DOHH2 (cell line): ENCODE measurements around the gene MED12L.

ENCODE experiments used
- EZH2phosphoT487 ChIP-seq: fragments of 200-600 bp; sonication (generic); IDR thresholded peaks from 2 replicates; pipeline ENCODE4 v1.6.1; 2017; ENCODE audit warnings: borderline replicate concordance, mild to moderate bottlenecking, antibody characterized with exemption, low read length, moderate library complexity, mixed read lengths
- TF ChIP-seq, protein P1 (sequence below): fragments of 200-600 bp; sonication (generic); IDR thresholded peaks from one replicate; pipeline ENCODE4 v1.5.1; 2014; ENCODE audit warnings: antibody characterized with exemption, mild to moderate bottlenecking, low read depth, low read length; ENCODE audit not compliant: poor library complexity, severe bottlenecking

DNA sequence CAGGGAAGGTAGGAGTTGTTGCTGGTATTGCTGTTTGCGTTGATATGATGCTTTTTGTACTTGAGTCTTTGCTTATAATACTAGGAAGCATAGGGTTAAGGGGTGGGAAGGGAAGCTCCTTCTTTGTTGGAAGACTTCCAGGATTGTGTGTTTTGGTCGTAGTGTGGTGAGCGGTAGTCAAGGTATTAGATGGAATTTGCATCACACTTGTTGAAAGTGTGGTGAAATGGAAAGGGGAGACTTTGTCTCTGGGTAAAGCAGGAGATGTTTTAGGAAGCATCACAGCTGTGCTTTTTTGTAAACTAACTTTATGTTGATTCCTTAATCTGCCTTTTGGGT lies 360.5 kb downstream of the MED12L start:
- TF ChIP-seq, protein P1, sequence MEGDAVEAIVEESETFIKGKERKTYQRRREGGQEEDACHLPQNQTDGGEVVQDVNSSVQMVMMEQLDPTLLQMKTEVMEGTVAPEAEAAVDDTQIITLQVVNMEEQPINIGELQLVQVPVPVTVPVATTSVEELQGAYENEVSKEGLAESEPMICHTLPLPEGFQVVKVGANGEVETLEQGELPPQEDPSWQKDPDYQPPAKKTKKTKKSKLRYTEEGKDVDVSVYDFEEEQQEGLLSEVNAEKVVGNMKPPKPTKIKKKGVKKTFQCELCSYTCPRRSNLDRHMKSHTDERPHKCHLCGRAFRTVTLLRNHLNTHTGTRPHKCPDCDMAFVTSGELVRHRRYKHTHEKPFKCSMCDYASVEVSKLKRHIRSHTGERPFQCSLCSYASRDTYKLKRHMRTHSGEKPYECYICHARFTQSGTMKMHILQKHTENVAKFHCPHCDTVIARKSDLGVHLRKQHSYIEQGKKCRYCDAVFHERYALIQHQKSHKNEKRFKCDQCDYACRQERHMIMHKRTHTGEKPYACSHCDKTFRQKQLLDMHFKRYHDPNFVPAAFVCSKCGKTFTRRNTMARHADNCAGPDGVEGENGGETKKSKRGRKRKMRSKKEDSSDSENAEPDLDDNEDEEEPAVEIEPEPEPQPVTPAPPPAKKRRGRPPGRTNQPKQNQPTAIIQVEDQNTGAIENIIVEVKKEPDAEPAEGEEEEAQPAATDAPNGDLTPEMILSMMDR, result no peak
- no peak for TF ChIP-seq EZH2phosphoT487
